Measurements from ENCODE around the gene CLUH.

The CLUH gene

GRCh38 chr17:2697611-2698162 is 13.9 kb downstream of the CLUH start:
- H3K4me3 ChIP-seq (ENCODE audit: low read depth, low read length), result no peak overlapping the region
- DNase-seq (ENCODE audit: low read depth), result no peak
- TF ChIP-seq POLR2A (IDR thresholded peaks at IDR 0.05; ENCODE audit: extremely low read depth, insufficient read length), result no peak
- no peak for TF ChIP-seq MYC (IDR thresholded peaks at IDR 0.05; ENCODE audit: low read depth, low read length)
- no peak for TF ChIP-seq CTCF (IDR thresholded peaks at IDR 0.05; ENCODE audit: low read depth, low read length)
- no peak for TF ChIP-seq MAX (IDR thresholded peaks at IDR 0.05; ENCODE audit: low read depth, low read length)

GRCh38 chr17:2695961-2696760 is 15.4 kb downstream of the CLUH start:
- no peak for DNase-seq (ENCODE audit: low read depth)
- no peak overlapping the region for H3K4me3 ChIP-seq (ENCODE audit: low read depth, low read length)
- TF ChIP-seq CTCF (IDR thresholded peaks at IDR 0.05; ENCODE audit: low read depth, low read length), result no peak
- TF ChIP-seq MYC (IDR thresholded peaks at IDR 0.05; ENCODE audit: low read depth, low read length), result no peak

GRCh38 chr17:2695243-2695960 is 16.2 kb downstream of the CLUH start:
- no peak for DNase-seq (ENCODE audit: low read depth)
- TF ChIP-seq MAX (IDR thresholded peaks at IDR 0.05; ENCODE audit: low read depth, low read length), result no peak
- TF ChIP-seq CTCF (IDR thresholded peaks at IDR 0.05; ENCODE audit: low read depth, low read length), result no peak
- no peak for TF ChIP-seq MYC (IDR thresholded peaks at IDR 0.05; ENCODE audit: low read depth, low read length)
- TF ChIP-seq POLR2A (IDR thresholded peaks at IDR 0.05; ENCODE audit: extremely low read depth, insufficient read length), result no peak
- H3K4me3 ChIP-seq (ENCODE audit: low read depth, low read length), result no peak overlapping the region

GRCh38 chr17:2694381-2695242 is 17.0 kb downstream of the CLUH start:
- TF ChIP-seq CTCF (IDR thresholded peaks at IDR 0.05; ENCODE audit: low read depth, low read length) (no peak), POLR2A (IDR thresholded peaks at IDR 0.05; ENCODE audit: extremely low read depth, insufficient read length) (no peak), MYC (IDR thresholded peaks at IDR 0.05; ENCODE audit: low read depth, low read length) (no peak), MAX (IDR thresholded peaks at IDR 0.05; ENCODE audit: low read depth, low read length) (no peak)
- no peak overlapping the region for H3K4me3 ChIP-seq (ENCODE audit: low read depth, low read length)
- DNase-seq (ENCODE audit: low read depth), result no peak

GRCh38 chr17:2693561-2694380 is 17.8 kb downstream of the CLUH start:
- TF ChIP-seq CTCF (IDR thresholded peaks at IDR 0.05; ENCODE audit: low read depth, low read length) (no peak), POLR2A (IDR thresholded peaks at IDR 0.05; ENCODE audit: extremely low read depth, insufficient read length) (no peak), MAX (IDR thresholded peaks at IDR 0.05; ENCODE audit: low read depth, low read length) (no peak), MYC (IDR thresholded peaks at IDR 0.05; ENCODE audit: low read depth, low read length) (no peak)
- no peak overlapping the region for H3K4me3 ChIP-seq (ENCODE audit: low read depth, low read length)
- no peak for DNase-seq (ENCODE audit: low read depth)

Measured in NB4 (cell line).